Glomerular endothelial cell (primary cell): Measurements from ENCODE around the gene PHKB. TPM values are rescaled to one million over a fixed set of nuclear protein-coding genes. Genes with fewer than 3 reads are reported as not detected.

ENCODE experiments used
- DNase-seq: peaks from one replicate; pipeline ENCODE4 v3.0.0-alpha.2; 2011; ENCODE audit warnings: low read depth, low spot score; ENCODE audit errors: extremely low read depth
- total RNA-seq: library from RNA; depleted of rRNA; stranded (reverse); fragments of >200 nt; gene quantifications from 2 replicates; pipeline ENCODE4 v1.2.3, GENCODE V29; 2015

PHKB gene
- total RNA-seq, 1 donor from 2014 or later = 59.1 TPM

GRCh38 chr16:47719713-47720112 lies 258.6 kb downstream of the PHKB start:
- no peak for DNase-seq

GRCh38 chr16:47721006-47721637 lies 260.0 kb downstream of the PHKB start:
- no peak for DNase-seq

GRCh38 chr16:47722046-47722445 lies 260.9 kb downstream of the PHKB start:
- DNase-seq = no peak

GRCh38 chr16:47724115-47724785 lies 263.1 kb downstream of the PHKB start:
- DNase-seq = no peak

- no peak for DNase-seq
Observed at GRCh38 chr16:47725188-47725695, 264.1 kb downstream of the PHKB start.

- no peak for DNase-seq
Observed at GRCh38 chr16:47726031-47726675, 265.0 kb downstream of the PHKB start.

- DNase-seq = no peak
Observed at GRCh38 chr16:47727131-47727530, 266.0 kb downstream of the PHKB start.

- DNase-seq = no peak
Observed at GRCh38 chr16:47728205-47728604, 267.1 kb downstream of the PHKB start.

GRCh38 chr16:47729701-47730100 lies 268.6 kb downstream of the PHKB start:
- no peak for DNase-seq

- DNase-seq = no peak
Observed at GRCh38 chr16:47731252-47731651, 270.1 kb downstream of the PHKB start.

GRCh38 chr16:47732122-47732521 lies 271.0 kb downstream of the PHKB start:
- DNase-seq = no peak

GRCh38 chr16:47732523-47733111 lies 271.5 kb downstream of the PHKB start:
- no peak for DNase-seq

- no peak for DNase-seq
Observed at GRCh38 chr16:47734081-47734857, 273.1 kb downstream of the PHKB start.

GRCh38 chr16:47734987-47735594 lies 274.0 kb downstream of the PHKB start:
- no peak for DNase-seq

- no peak for DNase-seq
Observed at GRCh38 chr16:47750371-47750770, 289.2 kb downstream of the PHKB start.

Other genes starting within 250 kb of the PHKB start
- 59.4 and 69.4 TPM in 2 replicates for gene ITFG1, start 268 bp upstream of the PHKB start, total RNA-seq